Mucosa of rectum (tissue), 2 donors: Measurements from ENCODE around the gene SCAF4.

Source experiments
- H3K27ac ChIP-seq, 2 donors: one replicate each; pipeline ENCODE4 v1.7.0; 2013; ENCODE audit warnings: inconsistent platforms in 2 of 2, low read depth in 2 of 2, low read length in 2 of 2
- H3K27me3 ChIP-seq, 2 donors: one replicate each; pipeline ENCODE4 v1.7.0; 2013; ENCODE audit warnings: low read length in 2 of 2; ENCODE audit not compliant: control insufficient read depth in 2 of 2, insufficient read depth in 2 of 2
- H3K36me3 ChIP-seq, 2 donors: one replicate each; pipeline ENCODE4 v1.7.0; 2013; ENCODE audit warnings: low read length in 2 of 2; ENCODE audit not compliant: control insufficient read depth in 2 of 2, insufficient read depth in 2 of 2
- H3K4me1 ChIP-seq, 2 donors: one replicate each; pipeline ENCODE4 v1.7.0; 2013; ENCODE audit warnings: low read length in 2 of 2, mild to moderate bottlenecking in 1 of 2; ENCODE audit not compliant: control insufficient read depth in 2 of 2, insufficient read depth in 2 of 2
- H3K4me3 ChIP-seq, 2 donors: one replicate each; pipeline ENCODE4 v1.7.0; 2013; ENCODE audit warnings: low read length in 2 of 2
- H3K9ac ChIP-seq, 2 donors: one replicate each; pipeline ENCODE4 v1.7.0; 2013; ENCODE audit warnings: low read length in 2 of 2, low read depth in 1 of 2, mild to moderate bottlenecking in 1 of 2
- H3K9me3 ChIP-seq, 2 donors: one replicate each; pipeline ENCODE4 v1.7.0; 2013; ENCODE audit warnings: low read length in 2 of 2; ENCODE audit not compliant: control insufficient read depth in 2 of 2
- donor health status: healthy.
- donor health status: Normal muscosa, but diverticular disease.

Gene SCAF4

DNA sequence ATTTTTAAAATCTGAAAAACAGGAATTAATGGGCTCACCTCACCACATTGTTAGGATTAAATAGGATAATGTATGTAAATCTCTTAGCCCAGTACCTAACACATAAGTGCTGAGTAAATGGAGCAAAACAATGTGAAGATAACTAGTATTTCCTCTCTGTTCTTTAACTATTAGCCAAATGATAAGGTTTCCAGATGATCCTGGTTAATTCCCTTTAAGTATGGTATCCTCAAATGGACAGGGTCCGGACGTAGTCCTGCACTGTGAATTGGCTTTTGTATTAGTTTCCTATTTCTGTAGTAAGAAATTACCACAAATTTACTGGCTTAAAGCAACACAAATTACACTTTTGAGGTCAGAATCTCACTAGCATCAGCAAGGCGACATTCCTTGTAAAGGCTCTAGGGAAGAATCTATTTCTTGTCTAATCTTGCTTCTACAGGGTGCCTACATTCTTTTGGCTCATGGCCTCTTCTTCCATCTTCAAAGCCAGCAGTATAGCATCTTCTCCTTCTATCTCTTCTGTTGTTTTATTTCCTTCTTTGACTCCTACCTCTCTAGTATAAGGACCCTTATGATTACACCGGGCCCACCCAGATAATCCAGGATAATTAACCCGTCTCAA lies 17.1 kb downstream of the SCAF4 start:
- no peaks in the 10 kb centered on the region for H3K9me3 ChIP-seq
- H3K4me1 ChIP-seq: no peaks in the 10 kb centered on the region
- no peak overlapping the region for H3K9ac ChIP-seq
- H3K27me3 ChIP-seq: no peaks in the 10 kb centered on the region
- no peaks in the 10 kb centered on the region for H3K36me3 ChIP-seq
- H3K27ac ChIP-seq: no peak overlapping the region
- no peak overlapping the region for H3K4me3 ChIP-seq

- Histone ChIP-seq H3K9me3 (no peaks in the 10 kb centered on the region), H3K27me3 (no peaks in the 10 kb centered on the region), H3K4me3 (no peak overlapping the region), H3K4me1 (no peaks in the 10 kb centered on the region), H3K9ac (no peak overlapping the region), H3K36me3 (no peaks in the 10 kb centered on the region), H3K27ac (no peak overlapping the region)
Measured at GRCh38 chr21:31713973-31714740, 17.8 kb downstream of the SCAF4 start.

DNA sequence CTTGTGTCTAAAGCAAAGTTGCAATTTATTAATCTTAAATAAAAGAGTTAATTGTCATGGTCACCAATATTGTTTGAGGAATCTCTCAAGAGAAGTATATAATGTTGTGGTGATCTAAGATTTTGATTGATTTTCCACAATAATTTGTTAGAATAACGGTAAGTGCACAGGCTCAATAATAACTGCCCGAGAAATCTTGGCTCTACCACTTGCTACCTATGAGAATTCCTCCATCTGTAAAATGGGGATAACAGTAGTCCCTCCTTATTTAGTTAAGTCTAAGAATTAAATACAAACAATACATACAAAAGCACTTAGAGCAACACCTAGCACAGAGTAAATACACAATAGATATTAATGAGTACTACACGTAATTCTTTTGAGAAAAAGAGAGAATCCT lies 18.8 kb downstream of the SCAF4 start:
- Histone ChIP-seq H3K27me3 (no peaks in the 10 kb centered on the region), H3K9ac (no peak overlapping the region), H3K36me3 (no peaks in the 10 kb centered on the region), H3K4me3 (no peak overlapping the region), H3K4me1 (no peaks in the 10 kb centered on the region), H3K27ac (no peak overlapping the region), H3K9me3 (no peaks in the 10 kb centered on the region)

GRCh38 chr21:31711745-31712285 lies 20.1 kb downstream of the SCAF4 start:
- no peaks in the 10 kb centered on the region for H3K4me1 ChIP-seq
- H3K27ac ChIP-seq: no peak overlapping the region
- H3K9ac ChIP-seq: no peak overlapping the region
- no peaks in the 10 kb centered on the region for H3K27me3 ChIP-seq
- no peak overlapping the region for H3K4me3 ChIP-seq
- no peaks in the 10 kb centered on the region for H3K36me3 ChIP-seq
- H3K9me3 ChIP-seq: no peaks in the 10 kb centered on the region

DNA sequence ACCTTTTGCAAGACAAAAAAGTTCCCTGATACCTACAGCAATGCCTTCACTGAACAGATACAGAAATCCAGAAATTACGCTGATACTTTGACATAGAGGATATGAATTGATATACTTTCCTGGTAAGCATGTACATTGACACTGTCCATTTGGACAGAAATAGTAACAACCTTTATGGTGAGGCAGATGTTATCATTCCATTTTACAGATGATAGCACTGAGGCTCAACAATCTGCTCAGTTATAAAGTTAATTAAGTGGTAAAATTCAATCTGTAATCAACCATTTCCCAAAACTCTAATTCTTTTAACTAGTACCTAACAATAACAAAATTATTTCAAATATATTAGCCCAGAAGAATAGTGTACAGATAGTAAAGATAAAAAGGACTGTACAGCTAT lies 20.6 kb downstream of the SCAF4 start:
- no peaks in the 10 kb centered on the region for H3K9me3 ChIP-seq
- no peak overlapping the region for H3K9ac ChIP-seq
- H3K36me3 ChIP-seq: no peaks in the 10 kb centered on the region
- H3K4me3 ChIP-seq: no peak overlapping the region
- no peak overlapping the region for H3K27ac ChIP-seq
- no peaks in the 10 kb centered on the region for H3K4me1 ChIP-seq
- no peaks in the 10 kb centered on the region for H3K27me3 ChIP-seq

DNA sequence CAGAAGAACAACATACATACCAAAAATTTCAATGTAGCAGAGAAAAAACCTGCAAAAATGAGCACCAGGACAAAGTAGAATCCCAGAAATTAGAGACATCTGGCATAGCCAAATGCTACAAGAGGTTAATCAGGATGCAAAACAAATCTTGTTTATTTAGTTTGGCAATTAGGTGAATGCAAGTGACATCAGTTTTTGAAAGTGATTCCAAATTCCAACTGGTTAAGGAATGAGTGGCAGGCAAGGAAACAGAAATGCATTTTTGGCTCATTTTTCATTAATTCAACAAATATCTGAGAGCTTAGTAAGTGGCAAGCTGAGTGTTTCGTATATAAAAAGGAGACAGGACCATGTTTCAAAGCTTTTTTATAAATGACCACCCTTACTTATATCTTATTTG lies 21.3 kb downstream of the SCAF4 start:
- no peak overlapping the region for H3K9ac ChIP-seq
- no peaks in the 10 kb centered on the region for H3K27me3 ChIP-seq
- H3K36me3 ChIP-seq: no peaks in the 10 kb centered on the region
- H3K4me1 ChIP-seq: no peaks in the 10 kb centered on the region
- H3K9me3 ChIP-seq: no peaks in the 10 kb centered on the region
- no peak overlapping the region for H3K4me3 ChIP-seq
- no peak overlapping the region for H3K27ac ChIP-seq

DNA sequence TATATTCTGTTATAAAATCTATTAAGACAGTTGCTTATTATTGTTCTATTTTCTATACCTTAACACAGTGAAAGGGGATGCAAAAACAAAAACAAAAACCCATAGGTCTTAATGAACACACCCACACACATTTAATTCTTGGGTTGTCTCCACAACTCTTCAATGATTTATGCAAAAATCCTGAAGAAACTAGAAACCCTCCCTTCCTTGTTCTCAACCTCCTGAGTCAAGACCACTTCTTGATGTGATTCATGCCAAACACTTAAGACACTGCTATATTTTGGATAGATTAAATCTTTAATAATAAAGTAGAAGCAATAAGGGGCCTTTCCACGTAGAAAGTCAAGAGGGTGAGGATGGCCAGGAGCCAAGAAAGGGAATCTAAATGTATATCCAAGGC lies 23.4 kb downstream of the SCAF4 start:
- H3K36me3 ChIP-seq: no peaks in the 10 kb centered on the region
- no peaks in the 10 kb centered on the region for H3K27me3 ChIP-seq
- no peak overlapping the region for H3K9ac ChIP-seq
- H3K27ac ChIP-seq: no peak overlapping the region
- no peaks in the 10 kb centered on the region for H3K4me1 ChIP-seq
- H3K4me3 ChIP-seq: no peak overlapping the region
- no peaks in the 10 kb centered on the region for H3K9me3 ChIP-seq

- Histone ChIP-seq H3K36me3 (no peaks in the 10 kb centered on the region), H3K27ac (no peak overlapping the region), H3K4me3 (no peak overlapping the region), H3K27me3 (no peaks in the 10 kb centered on the region), H3K4me1 (no peaks in the 10 kb centered on the region), H3K9me3 (no peaks in the 10 kb centered on the region), H3K9ac (no peak overlapping the region)
Measured at GRCh38 chr21:31707499-31707898, 24.4 kb downstream of the SCAF4 start.

- no peak overlapping the region for H3K27ac ChIP-seq
- peaks cover 4 to 7% of the 10 kb centered on the region in 2 donors for H3K36me3 ChIP-seq
- H3K4me1 ChIP-seq: no peaks in the 10 kb centered on the region
- no peaks in the 10 kb centered on the region for H3K27me3 ChIP-seq
- H3K9ac ChIP-seq: no peak overlapping the region
- no peak overlapping the region for H3K4me3 ChIP-seq
- H3K9me3 ChIP-seq: no peaks in the 10 kb centered on the region
Measured at GRCh38 chr21:31706562-31706961, 25.4 kb downstream of the SCAF4 start.

DNA sequence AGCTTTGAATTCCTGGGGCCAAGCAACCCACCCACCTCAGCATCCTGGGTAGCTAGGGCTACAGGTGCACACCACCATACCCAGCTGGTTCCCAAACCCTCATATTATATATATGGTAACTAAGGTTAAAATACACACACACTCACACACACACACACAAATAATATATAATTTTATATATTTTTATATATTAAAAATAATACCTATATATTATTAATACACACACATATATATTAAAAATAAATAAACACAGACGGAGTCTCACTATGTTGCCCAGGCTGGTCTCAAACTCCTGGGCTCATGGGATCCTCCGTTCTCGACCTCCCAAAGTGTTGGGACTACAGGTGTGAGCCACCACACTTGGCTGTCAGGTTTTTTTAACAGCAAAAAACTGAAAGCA lies 31.9 kb downstream of the SCAF4 start:
- Histone ChIP-seq H3K9ac (no peak overlapping the region), H3K9me3 (no peaks in the 10 kb centered on the region), H3K27me3 (no peaks in the 10 kb centered on the region), H3K4me1 (no peaks in the 10 kb centered on the region), H3K4me3 (no peak overlapping the region), H3K27ac (no peak overlapping the region), H3K36me3 (peaks cover 35 to 54% of the 10 kb centered on the region in 2 donors)
